SK-N-SH treated with all-trans-retinoic acid at 6 μM for 48 hours (cell line): ENCODE results near the gene GGT1.

ENCODE experiments used
- ATAC-seq: fragments of 200-7000 bp; cut with Tn5 transposase; 3 replicates; pipeline ENCODE4 v1.9.1; 2020; ENCODE audit warnings: mild to moderate bottlenecking, moderate library complexity
- ARNTL ChIP-seq: fragments of 450-650 bp; formaldehyde crosslinking; IDR thresholded peaks from 2 replicates; pipeline ENCODE4 v1.5.0; 2020; ENCODE audit warnings: low read depth, mild to moderate bottlenecking, moderate library complexity, borderline replicate concordance
- BACH2 ChIP-seq: fragments of 250-450 bp; sonication (Bioruptor Pico); IDR thresholded peaks from 2 replicates; pipeline ENCODE4 v1.9.0; 2021; ENCODE audit warnings: mild to moderate bottlenecking, borderline replicate concordance
- CREB5 ChIP-seq: fragments of 250-450 bp; sonication (Bioruptor Pico); IDR thresholded peaks from 2 replicates; pipeline ENCODE4 v1.5.1; 2020; ENCODE audit warnings: low read depth, mild to moderate bottlenecking, moderate library complexity
- CSDC2 ChIP-seq: fragments of 250-450 bp; sonication (Bioruptor Pico); IDR thresholded peaks from 2 replicates; pipeline ENCODE4 v1.5.0; 2020; ENCODE audit warnings: mild to moderate bottlenecking, moderate library complexity
- CSRNP3 ChIP-seq: fragments of 250-450 bp; sonication (Bioruptor Pico); IDR thresholded peaks from 2 replicates; pipeline ENCODE4 v1.5.1; 2021; ENCODE audit warnings: mild to moderate bottlenecking, moderate library complexity
- ESRRG ChIP-seq: fragments of 250-450 bp; sonication (Bioruptor Pico); IDR thresholded peaks from 2 replicates; pipeline ENCODE4 v1.6.1; 2021; ENCODE audit warnings: mild to moderate bottlenecking
- GLIS3 ChIP-seq: fragments of 250-450 bp; sonication (Bioruptor Pico); IDR thresholded peaks from 2 replicates; pipeline ENCODE4 v1.5.0; 2020; ENCODE audit warnings: mild to moderate bottlenecking, moderate library complexity
- OSR1 ChIP-seq: fragments of 250-450 bp; sonication (Bioruptor Pico); IDR thresholded peaks from 2 replicates; pipeline ENCODE4 v1.8.0; 2022; ENCODE audit warnings: moderate library complexity, mild to moderate bottlenecking, inconsistent platforms
- PATZ1 ChIP-seq: fragments of 250-450 bp; sonication (Bioruptor Pico); IDR thresholded peaks from 2 replicates; pipeline ENCODE4 v1.8.0; 2020; ENCODE audit warnings: mild to moderate bottlenecking, moderate library complexity, borderline replicate concordance
- POU6F1 ChIP-seq: fragments of 250-450 bp; sonication (Bioruptor Pico); IDR thresholded peaks from 2 replicates; pipeline ENCODE4 v1.8.0; 2021; ENCODE audit warnings: low read depth, mild to moderate bottlenecking, moderate library complexity, borderline replicate concordance
- PPARA ChIP-seq: fragments of 250-450 bp; sonication (Bioruptor Pico); IDR thresholded peaks from 2 replicates; pipeline ENCODE4 v1.5.0; 2020; ENCODE audit warnings: mild to moderate bottlenecking, borderline replicate concordance
- RARB ChIP-seq: fragments of 250-450 bp; sonication (Bioruptor Pico); IDR thresholded peaks from 2 replicates; pipeline ENCODE4 v1.8.0; 2021; ENCODE audit warnings: mild to moderate bottlenecking, moderate library complexity
- SNAI2 ChIP-seq: fragments of 250-450 bp; sonication (Bioruptor Pico); IDR thresholded peaks from 2 replicates; pipeline ENCODE4 v1.5.0; 2020; ENCODE audit warnings: mild to moderate bottlenecking, moderate library complexity
- TCF4 ChIP-seq: fragments of 250-450 bp; sonication (Bioruptor Pico); IDR thresholded peaks from 2 replicates; pipeline ENCODE4 v1.8.0; 2021; ENCODE audit warnings: mild to moderate bottlenecking, moderate library complexity, borderline replicate concordance
- TOX ChIP-seq: fragments of 250-450 bp; sonication (Bioruptor Pico); IDR thresholded peaks from 2 replicates; pipeline ENCODE4 v1.8.0; 2021; ENCODE audit warnings: mild to moderate bottlenecking, moderate library complexity, borderline replicate concordance
- TSHZ2 ChIP-seq: fragments of 250-450 bp; sonication (Bioruptor Pico); IDR thresholded peaks from 2 replicates; pipeline ENCODE4 v1.5.0; 2020; ENCODE audit warnings: mild to moderate bottlenecking, moderate library complexity
- ZC3H10 ChIP-seq: fragments of 250-450 bp; sonication (Bioruptor Pico); IDR thresholded peaks from 2 replicates; pipeline ENCODE4 v1.5.1; 2021; ENCODE audit warnings: mild to moderate bottlenecking, moderate library complexity
- ZFP3 ChIP-seq: fragments of 250-450 bp; sonication (Bioruptor Pico); IDR thresholded peaks from 2 replicates; pipeline ENCODE4 v1.5.0; 2020; ENCODE audit warnings: mild to moderate bottlenecking, moderate library complexity
- ZFP30 ChIP-seq: fragments of 450-650 bp; formaldehyde crosslinking; IDR thresholded peaks from 2 replicates; pipeline ENCODE4 v1.5.0; 2022; ENCODE audit warnings: mild to moderate bottlenecking, moderate library complexity
- ZNF565 ChIP-seq: fragments of 450-650 bp; formaldehyde crosslinking; conservative IDR thresholded peaks from 2 replicates; pipeline ENCODE4 v1.5.0; 2020; ENCODE audit warnings: low read depth, mild to moderate bottlenecking, moderate library complexity
- ZNF70 ChIP-seq: fragments of 450-650 bp; formaldehyde crosslinking; IDR thresholded peaks from 2 replicates; pipeline ENCODE4 v1.5.0; 2020; ENCODE audit warnings: mild to moderate bottlenecking, moderate library complexity

The GGT1 gene

GRCh38 chr22:24555165-24556039 is 47.6 kb upstream of the GGT1 start, which contains the start of gene SNRPD3:
SNRPD3 (plus strand) TSS chr22:24555999; CDS start chr22:24557675, 1,676 bp downstream.
- peak; percentile 90 for ATAC-seq
- TF ChIP-seq RARB (CRISPR knock-in tag): no peak
- TF ChIP-seq PATZ1: no peak
- no peak for TF ChIP-seq ESRRG (CRISPR knock-in tag)
- TF ChIP-seq ZFP30 (CRISPR knock-in tag): no peak
- TF ChIP-seq BACH2 (CRISPR knock-in tag): no peak
- TF ChIP-seq ARNTL: no peak
- TF ChIP-seq TSHZ2 (CRISPR knock-in tag): 0 out of 2 replicates have a peak, but pooled peaks have one; percentile 20
- TF ChIP-seq ZC3H10: no peak
- TF ChIP-seq PPARA (CRISPR knock-in tag): no peak
- no peak for TF ChIP-seq CREB5 (CRISPR knock-in tag)
- no peak for TF ChIP-seq TCF4
- 0 out of 2 replicates have a peak, but pooled peaks have one; percentile 23 for TF ChIP-seq ZFP3 (CRISPR knock-in tag)

- no peak for TF ChIP-seq ZFP30 (CRISPR knock-in tag)
- no peak for TF ChIP-seq ZNF565 (CRISPR knock-in tag)
- TF ChIP-seq POU6F1 (CRISPR knock-in tag): no peak
- TF ChIP-seq ZNF70 (CRISPR knock-in tag): no peak
- TF ChIP-seq SNAI2: no peak
- no peak for TF ChIP-seq GLIS3 (CRISPR knock-in tag)
- no peak for TF ChIP-seq ZFP3 (CRISPR knock-in tag)
- no peak for TF ChIP-seq TSHZ2 (CRISPR knock-in tag)
- TF ChIP-seq BACH2 (CRISPR knock-in tag): no peak
- no peak for TF ChIP-seq TOX (CRISPR knock-in tag)
- TF ChIP-seq CSDC2 (CRISPR knock-in tag): no peak
- no peak for TF ChIP-seq OSR1 (CRISPR knock-in tag)
- TF ChIP-seq PPARA (CRISPR knock-in tag): no peak
- TF ChIP-seq PATZ1: no peak
- TF ChIP-seq ARNTL: no peak
- no peak for TF ChIP-seq RARB (CRISPR knock-in tag)
- TF ChIP-seq CSRNP3 (CRISPR knock-in tag): no peak
- ATAC-seq: no peak
Observed at GRCh38 chr22:24559471-24559870, 43.5 kb upstream of the GGT1 start.
